NCI-H2107 (cell line): ENCODE results near the gene COG7.
"Not testable (repeated sequence)": the region's sequence is repeated elsewhere in the genome, so short reads cannot be mapped to it uniquely, and the experiment has no call there.

Experiments
- DNase-seq: peaks from one replicate; lab custom pipeline; 2025; lab: John Stamatoyannopoulos, UW

Gene COG7

GRCh38 chr16:23408823-23409298 is 44.1 kb downstream of the COG7 start:
- DNase-seq: no peak

GRCh38 chr16:23408242-23408822 is 44.7 kb downstream of the COG7 start:
- no peak for DNase-seq

DNA sequence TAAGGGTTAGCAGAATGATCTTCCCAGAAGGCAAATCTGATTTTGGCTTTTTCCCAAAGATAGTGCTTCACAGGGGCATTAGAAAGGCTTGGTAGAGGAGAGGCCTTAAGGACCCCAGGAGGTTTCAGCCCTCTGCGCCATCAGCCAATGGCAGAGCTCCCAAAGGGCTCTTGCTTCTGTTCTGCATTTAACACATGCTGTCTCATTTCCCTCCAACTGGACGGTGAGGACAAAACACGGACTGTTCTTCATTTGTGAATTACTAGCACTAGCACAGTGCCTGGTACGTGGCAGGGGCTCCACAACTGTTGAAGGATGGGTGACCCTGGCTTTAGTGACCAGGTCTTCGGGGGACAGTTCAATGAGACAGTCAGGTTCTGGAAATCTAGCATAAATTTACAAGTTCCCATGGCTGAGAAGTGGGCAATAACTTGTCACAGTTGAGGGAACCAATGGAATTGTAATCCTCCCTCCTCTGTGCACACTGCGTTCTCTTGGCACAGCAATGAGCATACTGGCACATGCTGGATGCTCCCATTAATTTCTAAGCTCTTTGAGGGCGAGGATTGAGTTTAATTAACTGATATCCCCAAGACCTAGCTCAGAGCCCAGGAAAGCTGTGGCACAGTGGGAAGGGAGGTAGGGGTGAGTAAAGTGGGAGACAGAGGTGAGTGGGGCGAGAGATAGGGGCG is 45.4 kb downstream of the COG7 start:
- DNase-seq: no peak

DNA sequence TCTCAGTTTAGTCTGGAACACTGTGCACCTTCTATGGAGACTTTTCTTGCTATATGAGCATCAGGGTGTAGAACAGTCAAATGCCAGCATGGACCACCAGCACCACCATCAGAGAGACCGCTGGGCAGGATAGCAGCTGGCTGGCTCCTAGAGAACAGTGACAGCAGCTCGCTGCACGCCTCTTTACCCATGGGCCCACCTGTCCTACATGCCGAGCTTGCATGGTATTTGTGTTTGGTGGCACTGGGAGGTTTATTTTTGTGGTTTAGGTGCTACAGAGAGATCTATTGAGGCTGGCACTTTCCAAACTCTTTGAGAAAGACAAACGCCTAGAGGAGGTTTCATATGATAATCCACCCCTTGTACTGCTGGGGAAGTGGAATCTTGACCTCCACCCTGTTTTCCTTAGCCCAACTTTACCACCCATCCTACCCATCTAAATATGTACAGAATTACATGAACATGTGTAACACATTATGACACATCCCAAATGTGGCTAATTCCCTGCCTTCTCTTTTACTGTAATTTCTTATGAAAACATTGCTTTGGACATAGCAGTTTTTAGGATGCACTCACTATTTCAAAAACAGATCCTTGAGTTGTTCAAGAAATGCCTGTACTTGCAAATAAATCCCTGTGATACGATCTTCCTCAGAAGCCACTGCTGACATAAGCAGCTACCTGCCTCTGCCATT is 46.3 kb downstream of the COG7 start:
- DNase-seq: no peak

GRCh38 chr16:23406024-23406423 is 47.0 kb downstream of the COG7 start:
- no peak for DNase-seq

- DNase-seq: no peak
Observed at GRCh38 chr16:23403547-23403946, 49.4 kb downstream of the COG7 start.

- DNase-seq: no peak
Observed at GRCh38 chr16:23402100-23402499, 50.9 kb downstream of the COG7 start.

- no peak for DNase-seq
Observed at GRCh38 chr16:23401139-23401538, 51.9 kb downstream of the COG7 start.

GRCh38 chr16:23400447-23400846 is 52.5 kb downstream of the COG7 start:
- DNase-seq: not testable (repeated sequence)

DNA sequence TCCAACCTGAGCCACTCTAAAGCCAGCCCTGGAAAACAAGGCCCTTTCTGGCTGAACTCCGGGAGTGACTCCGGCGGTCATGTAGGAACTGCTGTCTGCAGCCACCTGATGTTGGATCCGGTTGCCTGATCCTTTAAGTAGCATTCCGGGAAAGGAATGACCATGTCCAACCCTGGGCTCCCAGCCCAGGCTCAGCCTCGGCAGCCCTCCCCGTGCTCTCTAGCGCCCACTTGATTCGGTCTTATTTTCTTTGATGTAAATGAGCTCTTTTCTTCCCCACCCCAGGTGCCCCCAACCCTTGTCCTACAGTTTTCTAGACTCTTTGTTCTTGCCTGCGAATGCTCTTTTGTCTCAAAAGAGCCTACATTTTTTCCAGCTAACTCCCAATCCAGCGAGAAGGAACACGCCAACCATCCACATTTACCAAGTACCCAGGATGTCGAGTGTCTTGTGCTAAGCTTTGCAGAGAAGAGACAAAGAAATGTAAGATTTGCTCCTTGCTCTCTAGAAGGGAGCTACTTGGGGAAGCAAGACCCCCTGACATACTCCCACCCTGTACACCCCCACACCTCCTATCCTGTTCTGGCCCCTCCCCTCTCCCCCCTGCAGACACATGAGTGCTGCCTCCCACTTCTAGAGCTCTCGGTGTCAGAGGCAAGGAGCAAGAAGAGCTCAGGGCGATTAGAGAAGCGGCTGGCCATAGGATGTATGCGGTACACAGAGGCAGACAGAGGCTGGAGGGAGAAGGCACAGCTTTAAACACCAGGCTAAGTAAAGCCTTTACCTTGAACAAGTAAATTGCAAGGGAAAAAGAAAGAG is 53.8 kb downstream of the COG7 start:
- DNase-seq: no peak

GRCh38 chr16:23397464-23397863 is 55.5 kb downstream of the COG7 start:
- DNase-seq: no peak

GRCh38 chr16:23395732-23396131 is 57.3 kb downstream of the COG7 start:
- DNase-seq: no peak

DNA sequence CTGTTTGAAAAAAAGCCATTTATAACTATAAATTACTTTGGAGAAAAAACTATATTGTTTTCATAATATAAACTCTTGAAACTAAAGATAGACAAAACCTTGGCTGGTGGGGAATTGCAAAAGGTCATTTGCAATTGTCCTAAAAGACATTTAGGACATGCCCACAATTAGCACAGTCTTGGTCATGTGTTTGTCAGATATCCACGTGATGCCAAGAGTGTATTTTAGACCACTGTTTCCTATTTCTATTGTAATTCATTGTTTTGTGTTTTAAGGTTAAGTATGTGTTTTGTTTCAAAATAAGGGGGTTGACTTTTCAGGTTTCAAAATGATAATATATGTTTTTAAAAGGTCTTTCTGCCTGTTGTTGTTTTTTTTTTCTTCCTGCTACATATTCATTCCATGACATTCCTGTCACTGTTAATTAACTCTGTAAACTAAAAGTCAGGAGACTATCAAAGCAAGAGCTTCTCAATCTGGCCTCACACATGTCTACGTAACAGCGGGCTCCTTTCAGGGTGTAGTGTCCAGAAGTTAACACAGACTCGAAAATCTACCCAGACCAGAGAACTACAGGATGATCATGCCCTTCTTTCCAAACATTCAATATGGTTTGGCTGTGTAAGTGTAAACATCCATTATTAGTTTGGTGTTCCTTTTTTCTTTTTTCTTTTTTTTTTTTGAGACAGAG is 58.7 kb downstream of the COG7 start:
- DNase-seq: no peak

DNA sequence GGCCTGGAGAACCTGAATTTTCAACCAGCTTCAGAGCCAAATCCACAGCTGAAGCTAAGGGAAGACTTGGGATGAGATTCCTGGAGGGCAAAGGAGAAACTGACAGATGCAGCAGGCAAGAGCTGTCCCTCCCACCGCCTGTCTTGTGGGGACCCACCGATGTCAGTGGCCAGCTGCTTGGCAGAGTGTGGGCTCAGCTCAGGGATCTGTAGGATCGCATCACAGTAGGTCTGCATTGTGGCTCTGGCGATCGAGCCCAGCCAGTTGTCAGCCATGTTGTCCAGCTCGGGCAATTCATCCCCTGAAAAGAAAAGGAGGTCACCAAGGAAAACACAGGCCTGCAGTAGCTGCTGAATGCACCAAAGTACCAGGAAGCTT is 60.8 kb downstream of the COG7 start:
- DNase-seq: no peak

DNA sequence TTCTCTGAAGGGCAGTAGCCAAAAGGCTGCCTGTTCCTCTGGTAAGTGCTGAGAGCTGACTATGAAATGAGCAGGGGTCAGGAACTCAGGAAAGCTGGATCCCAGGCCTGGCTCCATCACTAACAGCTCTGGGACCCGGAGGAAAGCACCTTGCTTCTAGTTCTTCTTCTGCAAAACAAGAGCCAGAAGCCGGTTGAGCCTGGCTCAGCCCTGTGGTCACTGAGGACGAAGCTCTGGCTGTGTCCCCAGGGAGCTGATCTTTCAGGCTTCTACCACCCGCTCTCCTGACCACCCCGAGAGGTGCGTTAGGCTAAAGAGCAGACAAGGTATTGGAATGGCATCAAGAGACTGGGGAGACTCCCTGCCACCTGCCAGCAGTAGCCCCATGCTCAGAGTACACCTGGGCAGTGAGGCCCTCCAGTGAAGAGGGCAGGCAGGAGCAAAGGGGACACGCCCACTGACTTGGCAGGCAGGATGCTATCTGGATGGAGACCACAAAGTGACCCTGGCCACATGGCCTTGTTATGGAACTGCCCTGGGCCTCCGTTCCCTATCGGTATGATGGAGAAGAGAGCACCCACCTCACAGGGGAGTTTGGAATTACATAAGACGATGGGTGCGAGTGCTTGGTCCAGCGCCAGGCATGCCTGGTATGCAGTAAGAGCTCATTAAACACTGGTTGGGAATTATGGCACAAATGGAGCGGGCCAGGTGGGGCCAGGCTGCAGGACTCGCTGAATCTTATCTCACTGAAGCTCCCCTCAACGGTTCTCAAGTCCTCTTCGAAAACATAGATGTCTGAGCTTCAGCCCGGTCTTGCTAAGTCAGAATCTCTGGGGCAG is 61.4 kb downstream of the COG7 start:
- no peak for DNase-seq

GRCh38 chr16:23389936-23390335 is 63.1 kb downstream of the COG7 start:
- not testable (repeated sequence) for DNase-seq

GRCh38 chr16:23389201-23389600 is 63.8 kb downstream of the COG7 start:
- no peak for DNase-seq

DNA sequence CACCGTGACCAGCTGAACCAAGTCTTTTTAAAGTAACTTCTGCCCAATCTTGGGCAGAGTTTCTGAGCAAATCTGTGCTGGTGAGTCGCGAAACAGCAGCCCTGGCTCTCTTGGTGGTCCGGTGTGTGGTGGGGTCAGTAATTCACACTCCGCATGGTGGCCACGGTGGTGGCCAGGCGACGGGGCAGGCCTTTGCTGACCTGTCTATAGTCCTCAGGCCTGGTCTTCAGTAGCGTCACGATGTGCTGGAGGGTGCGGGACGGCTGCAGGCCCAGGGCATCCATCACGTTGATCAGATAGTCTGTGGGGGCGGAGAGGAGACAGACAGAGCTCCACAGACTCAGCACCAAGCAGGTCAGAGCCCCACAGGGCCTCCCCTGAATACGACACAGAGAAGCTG is 64.2 kb downstream of the COG7 start:
- no peak for DNase-seq

DNA sequence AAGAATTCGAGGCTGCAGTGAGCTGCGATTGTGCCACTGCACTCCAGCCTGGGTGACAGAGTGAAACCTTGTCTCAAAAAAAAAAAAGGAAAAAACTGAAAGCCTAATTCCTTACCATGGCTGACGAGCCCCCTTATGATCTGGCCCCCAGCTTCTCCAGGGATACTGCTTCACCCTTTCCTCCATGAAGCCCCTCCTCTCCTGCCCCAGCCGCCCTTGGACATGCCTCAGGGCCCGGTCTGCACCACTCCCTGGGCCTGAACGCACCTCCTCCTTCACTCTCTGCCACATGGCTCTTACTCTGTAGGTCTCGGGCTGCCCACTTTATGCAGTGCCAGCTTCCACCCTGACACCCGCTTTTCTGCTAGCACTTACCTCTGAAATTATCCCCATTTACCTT is 65.3 kb downstream of the COG7 start:
- DNase-seq: no peak

- DNase-seq: no peak
Observed at GRCh38 chr16:23385441-23385840, 67.5 kb downstream of the COG7 start.

DNA sequence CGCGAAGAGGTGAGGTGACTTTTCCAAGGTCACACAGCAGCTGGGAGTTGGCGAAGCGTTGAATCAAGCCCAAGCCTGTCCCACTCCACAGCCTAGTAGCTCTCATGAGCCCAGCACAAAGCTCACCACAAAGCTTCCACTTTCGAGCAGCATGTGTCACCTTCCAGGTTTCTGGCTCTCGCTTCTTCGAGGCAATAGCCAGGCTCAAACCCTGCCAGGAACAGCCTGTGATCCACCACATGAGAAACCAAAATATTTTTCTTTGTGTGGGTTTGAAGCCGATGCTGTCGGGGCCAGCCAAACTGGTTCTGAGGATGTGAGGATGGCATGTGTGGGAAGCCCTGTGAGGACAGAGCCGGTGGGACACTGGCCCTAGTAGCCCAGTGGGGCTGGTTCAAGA is 68.1 kb downstream of the COG7 start:
- no peak for DNase-seq
